WTC11 (cell line): ENCODE results near the gene CDCA7. TPM values are rescaled to one million over a fixed set of nuclear protein-coding genes. Genes with fewer than 3 reads are reported as not detected.

ENCODE experiments used
- ATAC-seq: fragments of 200-7000 bp; cut with Tn5 transposase; 2 replicates; pipeline ENCODE4 v1.10.0; 2021; ENCODE audit warnings: mild to moderate bottlenecking, moderate library complexity
- CTCF ChIA-PET: fragments of 300-600 bp; sonication (Branson Sonifier 250); formaldehyde crosslinking; loops from one replicate; lab custom pipeline; 2021; ENCODE audit warnings: antibody characterized with exemption; lab: Charles Lee
- POLR2A ChIA-PET: fragments of 350-600 bp; sonication (Branson Sonifier 250); formaldehyde crosslinking; loops from one replicate; lab custom pipeline; 2021; ENCODE audit warnings: antibody characterized with exemption; lab: Charles Lee
- DNase-seq: peaks from one replicate; pipeline ENCODE4 v3.0.0; 2021; ENCODE audit warnings: low spot score
- H3K27ac Mint-ChIP-seq: 2 replicates; pipeline ENCODE4 v1.8.0; 2021; ENCODE audit warnings: mixed read lengths
- H3K27me3 Mint-ChIP-seq: 2 replicates; pipeline ENCODE4 v1.8.0; 2021; ENCODE audit warnings: low read depth, mild to moderate bottlenecking, moderate library complexity, mixed read lengths
- H3K36me3 Mint-ChIP-seq: 2 replicates; pipeline ENCODE4 v1.8.0; 2021; ENCODE audit warnings: mixed read lengths
- H3K4me1 Mint-ChIP-seq: 2 replicates; pipeline ENCODE4 v1.8.0; 2022; ENCODE audit warnings: mixed read lengths
- H3K4me3 Mint-ChIP-seq: 2 replicates; pipeline ENCODE4 v1.8.0; 2021; ENCODE audit warnings: mild to moderate bottlenecking, moderate library complexity, mixed read lengths
- H3K9me3 Mint-ChIP-seq: 2 replicates; pipeline ENCODE4 v1.8.0; 2021; ENCODE audit warnings: mixed read lengths
- ATF1 ChIP-seq: sonication (generic); formaldehyde crosslinking; IDR thresholded peaks from 2 replicates; pipeline ENCODE4 v1.8.1; 2023; ENCODE audit warnings: mild to moderate bottlenecking, moderate library complexity, missing genetic modification reagents
- CREM ChIP-seq: sonication (generic); formaldehyde crosslinking; IDR thresholded peaks from 2 replicates; pipeline ENCODE4 v1.8.1; 2022; ENCODE audit warnings: mild to moderate bottlenecking, missing genetic modification reagents, moderate library complexity
- ESRRA ChIP-seq: sonication (generic); formaldehyde crosslinking; IDR thresholded peaks from 2 replicates; pipeline ENCODE4 v1.8.1; 2022; ENCODE audit warnings: mild to moderate bottlenecking, missing genetic modification reagents, borderline replicate concordance
- FOXP1 ChIP-seq: sonication (generic); formaldehyde crosslinking; IDR thresholded peaks from 2 replicates; pipeline ENCODE4 v1.8.0; 2022; ENCODE audit warnings: missing genetic modification reagents, mild to moderate bottlenecking, moderate library complexity, borderline replicate concordance
- GTF2I ChIP-seq: fragments of 250-450 bp; sonication (Bioruptor Pico); conservative IDR thresholded peaks from 2 replicates; pipeline ENCODE4 v1.4.0; 2021; ENCODE audit warnings: mild to moderate bottlenecking
- HMGA2 ChIP-seq: fragments of 250-450 bp; sonication (Bioruptor Pico); IDR thresholded peaks from 2 replicates; pipeline ENCODE4 v1.4.0; 2021; ENCODE audit warnings: mild to moderate bottlenecking, moderate library complexity
- IRF2 ChIP-seq: sonication (generic); formaldehyde crosslinking; IDR thresholded peaks from 2 replicates; pipeline ENCODE4 v1.8.0; 2022; ENCODE audit warnings: low read depth, missing genetic modification reagents, borderline replicate concordance
- SMAD4 ChIP-seq: sonication (generic); formaldehyde crosslinking; IDR thresholded peaks from 2 replicates; pipeline ENCODE4 v1.8.0; 2022; ENCODE audit warnings: mild to moderate bottlenecking, missing genetic modification reagents
- TCF7 ChIP-seq: sonication (generic); formaldehyde crosslinking; IDR thresholded peaks from 2 replicates; pipeline ENCODE4 v1.8.0; 2022; ENCODE audit warnings: mild to moderate bottlenecking, low read depth, missing genetic modification reagents, moderate library complexity
- TEAD4 ChIP-seq: sonication (generic); formaldehyde crosslinking; IDR thresholded peaks from 2 replicates; pipeline ENCODE4 v1.8.0; 2022; ENCODE audit warnings: mild to moderate bottlenecking, missing genetic modification reagents
- ZNF121 ChIP-seq: sonication (generic); formaldehyde crosslinking; IDR thresholded peaks from 2 replicates; pipeline ENCODE4 v1.8.0; 2023; ENCODE audit warnings: missing genetic modification reagents
- total RNA-seq: library from RNA; stranded (reverse); gene quantifications from 3 replicates; pipeline ENCODE4 v1.2.3, GENCODE V29; 2021
- TF ChIP-seq, protein P1 (sequence below): sonication (generic); formaldehyde crosslinking; IDR thresholded peaks from 2 replicates; pipeline ENCODE4 v1.8.0; 2023; ENCODE audit warnings: missing genetic modification reagents, mild to moderate bottlenecking, borderline replicate concordance
- TF ChIP-seq, protein P2 (sequence below): sonication (generic); formaldehyde crosslinking; IDR thresholded peaks from 2 replicates; pipeline ENCODE4 v1.8.1; 2022; ENCODE audit warnings: low read depth, mild to moderate bottlenecking, moderate library complexity, missing genetic modification reagents, borderline replicate concordance
- TF ChIP-seq, protein P3 (sequence below): sonication (generic); formaldehyde crosslinking; IDR thresholded peaks from 2 replicates; pipeline ENCODE4 v1.8.1; 2023; ENCODE audit warnings: mild to moderate bottlenecking, missing genetic modification reagents, moderate library complexity
- TF ChIP-seq, protein P4 (sequence below): sonication (generic); formaldehyde crosslinking; IDR thresholded peaks from 2 replicates; pipeline ENCODE4 v1.8.1; 2023; ENCODE audit warnings: mild to moderate bottlenecking, missing genetic modification reagents, borderline replicate concordance
- TF ChIP-seq, protein P5 (sequence below): fragments of 250-450 bp; sonication (Bioruptor Pico); IDR thresholded peaks from 2 replicates; pipeline ENCODE4 v1.9.0; 2021; ENCODE audit warnings: mild to moderate bottlenecking, borderline replicate concordance
- TF ChIP-seq, protein P6 (sequence below): fragments of 250-450 bp; sonication (Bioruptor Pico); IDR thresholded peaks from 2 replicates; pipeline ENCODE4 v1.8.0; 2021; ENCODE audit warnings: mild to moderate bottlenecking
- TF ChIP-seq, protein P7 (sequence below): sonication (generic); formaldehyde crosslinking; conservative IDR thresholded peaks from 2 replicates; pipeline ENCODE4 v1.8.1; 2022; ENCODE audit warnings: mild to moderate bottlenecking, missing genetic modification reagents

CDCA7 gene
- total RNA-seq, 1 experiment from 2014 or later: 79.7 TPM

DNA sequence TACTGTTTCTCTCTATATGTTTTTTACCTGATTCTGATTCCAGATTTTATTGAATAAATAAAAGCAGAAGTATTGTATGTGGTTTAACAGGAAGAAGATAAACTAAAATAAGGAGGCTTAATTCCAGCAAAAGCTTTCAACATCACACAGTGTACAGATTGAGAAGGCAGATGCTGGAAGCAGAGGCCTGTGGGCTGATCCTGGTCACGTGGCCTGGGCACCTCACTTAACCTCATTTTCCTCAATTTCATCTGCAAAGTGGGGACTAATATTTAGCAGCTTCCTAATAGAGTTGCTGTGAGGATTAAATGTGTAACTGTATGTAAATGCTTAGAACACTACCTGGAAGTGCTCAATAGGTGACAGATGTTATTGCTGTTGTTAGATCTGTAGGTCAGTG is 58.0 kb downstream of the CDCA7 start:
- Mint-ChIP-seq H3K27me3 (no peaks in the 10 kb centered on the region), H3K27ac (no peak overlapping the region), H3K4me3 (no peak overlapping the region), H3K9me3 (no peaks in the 10 kb centered on the region), H3K4me1 (peaks cover 18% of the 10 kb centered on the region), H3K36me3 (no peaks in the 10 kb centered on the region)
- no peak for DNase-seq
- ChIA-PET CTCF (interaction anchor here (1.0 to 1.7 kb wide), 3 partner anchors 10 to 155 kb away, joined by 4 to 7 read pairs (median 5); no protein-coding TSS in a partner anchor), POLR2A (no interaction called here)
- TF ChIP-seq ESRRA (CRISPR knock-in tag): no peak
- TF ChIP-seq, protein P1, sequence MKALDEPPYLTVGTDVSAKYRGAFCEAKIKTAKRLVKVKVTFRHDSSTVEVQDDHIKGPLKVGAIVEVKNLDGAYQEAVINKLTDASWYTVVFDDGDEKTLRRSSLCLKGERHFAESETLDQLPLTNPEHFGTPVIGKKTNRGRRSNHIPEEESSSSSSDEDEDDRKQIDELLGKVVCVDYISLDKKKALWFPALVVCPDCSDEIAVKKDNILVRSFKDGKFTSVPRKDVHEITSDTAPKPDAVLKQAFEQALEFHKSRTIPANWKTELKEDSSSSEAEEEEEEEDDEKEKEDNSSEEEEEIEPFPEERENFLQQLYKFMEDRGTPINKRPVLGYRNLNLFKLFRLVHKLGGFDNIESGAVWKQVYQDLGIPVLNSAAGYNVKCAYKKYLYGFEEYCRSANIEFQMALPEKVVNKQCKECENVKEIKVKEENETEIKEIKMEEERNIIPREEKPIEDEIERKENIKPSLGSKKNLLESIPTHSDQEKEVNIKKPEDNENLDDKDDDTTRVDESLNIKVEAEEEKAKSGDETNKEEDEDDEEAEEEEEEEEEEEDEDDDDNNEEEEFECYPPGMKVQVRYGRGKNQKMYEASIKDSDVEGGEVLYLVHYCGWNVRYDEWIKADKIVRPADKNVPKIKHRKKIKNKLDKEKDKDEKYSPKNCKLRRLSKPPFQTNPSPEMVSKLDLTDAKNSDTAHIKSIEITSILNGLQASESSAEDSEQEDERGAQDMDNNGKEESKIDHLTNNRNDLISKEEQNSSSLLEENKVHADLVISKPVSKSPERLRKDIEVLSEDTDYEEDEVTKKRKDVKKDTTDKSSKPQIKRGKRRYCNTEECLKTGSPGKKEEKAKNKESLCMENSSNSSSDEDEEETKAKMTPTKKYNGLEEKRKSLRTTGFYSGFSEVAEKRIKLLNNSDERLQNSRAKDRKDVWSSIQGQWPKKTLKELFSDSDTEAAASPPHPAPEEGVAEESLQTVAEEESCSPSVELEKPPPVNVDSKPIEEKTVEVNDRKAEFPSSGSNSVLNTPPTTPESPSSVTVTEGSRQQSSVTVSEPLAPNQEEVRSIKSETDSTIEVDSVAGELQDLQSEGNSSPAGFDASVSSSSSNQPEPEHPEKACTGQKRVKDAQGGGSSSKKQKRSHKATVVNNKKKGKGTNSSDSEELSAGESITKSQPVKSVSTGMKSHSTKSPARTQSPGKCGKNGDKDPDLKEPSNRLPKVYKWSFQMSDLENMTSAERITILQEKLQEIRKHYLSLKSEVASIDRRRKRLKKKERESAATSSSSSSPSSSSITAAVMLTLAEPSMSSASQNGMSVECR: no peak
- TF ChIP-seq FOXP1: no peak
- TF ChIP-seq ZNF121 (CRISPR knock-in tag): no peak
- TF ChIP-seq ATF1 (CRISPR knock-in tag): no peak
- TF ChIP-seq, protein P2, sequence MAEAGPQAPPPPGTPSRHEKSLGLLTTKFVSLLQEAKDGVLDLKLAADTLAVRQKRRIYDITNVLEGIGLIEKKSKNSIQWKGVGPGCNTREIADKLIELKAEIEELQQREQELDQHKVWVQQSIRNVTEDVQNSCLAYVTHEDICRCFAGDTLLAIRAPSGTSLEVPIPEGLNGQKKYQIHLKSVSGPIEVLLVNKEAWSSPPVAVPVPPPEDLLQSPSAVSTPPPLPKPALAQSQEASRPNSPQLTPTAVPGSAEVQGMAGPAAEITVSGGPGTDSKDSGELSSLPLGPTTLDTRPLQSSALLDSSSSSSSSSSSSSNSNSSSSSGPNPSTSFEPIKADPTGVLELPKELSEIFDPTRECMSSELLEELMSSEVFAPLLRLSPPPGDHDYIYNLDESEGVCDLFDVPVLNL (CRISPR knock-in tag): no peak
- ATAC-seq: no peak

DNA sequence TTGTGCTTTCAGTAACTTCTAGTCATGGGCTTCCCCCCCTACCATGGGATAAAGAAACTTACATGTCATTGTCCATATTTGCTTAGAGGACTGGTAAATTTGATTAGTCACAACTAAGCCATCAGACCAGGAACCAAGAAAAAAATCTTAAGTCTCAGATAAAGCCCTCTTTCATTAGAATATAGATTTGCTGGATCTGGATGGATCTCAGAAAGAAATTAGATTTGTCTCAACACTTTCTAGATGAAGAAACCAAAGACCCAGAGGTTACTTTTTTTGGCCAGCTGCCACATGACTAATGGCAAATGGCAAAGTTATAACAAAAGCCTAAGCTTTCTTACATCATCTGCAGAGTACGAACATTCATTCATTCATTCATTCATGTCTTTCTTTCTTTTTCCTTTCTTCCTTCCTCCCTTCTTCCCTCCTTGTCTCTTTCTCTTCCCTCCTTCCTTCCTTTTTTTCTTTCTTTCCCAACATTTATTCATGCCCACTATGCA is 60.2 kb downstream of the CDCA7 start:
- H3K27me3 Mint-ChIP-seq: no peaks in the 10 kb centered on the region
- CTCF ChIA-PET: interaction anchor here (1.6 to 2.3 kb wide), 2 partner anchors 12 to 14 kb away, joined by 7 read pairs; no protein-coding TSS in a partner anchor
- H3K27ac Mint-ChIP-seq: no peak overlapping the region
- H3K4me1 Mint-ChIP-seq: peaks cover 18% of the 10 kb centered on the region
- no peak for ATAC-seq
- no peaks in the 10 kb centered on the region for H3K9me3 Mint-ChIP-seq
- no peaks in the 10 kb centered on the region for H3K36me3 Mint-ChIP-seq
- no peak for DNase-seq
- H3K4me3 Mint-ChIP-seq: no peak overlapping the region
- POLR2A ChIA-PET: no interaction called here
- TF ChIP-seq, protein P3, sequence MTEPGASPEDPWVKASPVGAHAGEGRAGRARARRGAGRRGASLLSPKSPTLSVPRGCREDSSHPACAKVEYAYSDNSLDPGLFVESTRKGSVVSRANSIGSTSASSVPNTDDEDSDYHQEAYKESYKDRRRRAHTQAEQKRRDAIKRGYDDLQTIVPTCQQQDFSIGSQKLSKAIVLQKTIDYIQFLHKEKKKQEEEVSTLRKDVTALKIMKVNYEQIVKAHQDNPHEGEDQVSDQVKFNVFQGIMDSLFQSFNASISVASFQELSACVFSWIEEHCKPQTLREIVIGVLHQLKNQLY (CRISPR knock-in tag): no peak
- TF ChIP-seq TCF7 (CRISPR knock-in tag): no peak
- TF ChIP-seq CREM: no peak
- TF ChIP-seq, protein P4, sequence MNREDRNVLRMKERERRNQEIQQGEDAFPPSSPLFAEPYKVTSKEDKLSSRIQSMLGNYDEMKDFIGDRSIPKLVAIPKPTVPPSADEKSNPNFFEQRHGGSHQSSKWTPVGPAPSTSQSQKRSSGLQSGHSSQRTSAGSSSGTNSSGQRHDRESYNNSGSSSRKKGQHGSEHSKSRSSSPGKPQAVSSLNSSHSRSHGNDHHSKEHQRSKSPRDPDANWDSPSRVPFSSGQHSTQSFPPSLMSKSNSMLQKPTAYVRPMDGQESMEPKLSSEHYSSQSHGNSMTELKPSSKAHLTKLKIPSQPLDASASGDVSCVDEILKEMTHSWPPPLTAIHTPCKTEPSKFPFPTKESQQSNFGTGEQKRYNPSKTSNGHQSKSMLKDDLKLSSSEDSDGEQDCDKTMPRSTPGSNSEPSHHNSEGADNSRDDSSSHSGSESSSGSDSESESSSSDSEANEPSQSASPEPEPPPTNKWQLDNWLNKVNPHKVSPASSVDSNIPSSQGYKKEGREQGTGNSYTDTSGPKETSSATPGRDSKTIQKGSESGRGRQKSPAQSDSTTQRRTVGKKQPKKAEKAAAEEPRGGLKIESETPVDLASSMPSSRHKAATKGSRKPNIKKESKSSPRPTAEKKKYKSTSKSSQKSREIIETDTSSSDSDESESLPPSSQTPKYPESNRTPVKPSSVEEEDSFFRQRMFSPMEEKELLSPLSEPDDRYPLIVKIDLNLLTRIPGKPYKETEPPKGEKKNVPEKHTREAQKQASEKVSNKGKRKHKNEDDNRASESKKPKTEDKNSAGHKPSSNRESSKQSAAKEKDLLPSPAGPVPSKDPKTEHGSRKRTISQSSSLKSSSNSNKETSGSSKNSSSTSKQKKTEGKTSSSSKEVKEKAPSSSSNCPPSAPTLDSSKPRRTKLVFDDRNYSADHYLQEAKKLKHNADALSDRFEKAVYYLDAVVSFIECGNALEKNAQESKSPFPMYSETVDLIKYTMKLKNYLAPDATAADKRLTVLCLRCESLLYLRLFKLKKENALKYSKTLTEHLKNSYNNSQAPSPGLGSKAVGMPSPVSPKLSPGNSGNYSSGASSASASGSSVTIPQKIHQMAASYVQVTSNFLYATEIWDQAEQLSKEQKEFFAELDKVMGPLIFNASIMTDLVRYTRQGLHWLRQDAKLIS (CRISPR knock-in tag): no peak
- TF ChIP-seq, protein P5, sequence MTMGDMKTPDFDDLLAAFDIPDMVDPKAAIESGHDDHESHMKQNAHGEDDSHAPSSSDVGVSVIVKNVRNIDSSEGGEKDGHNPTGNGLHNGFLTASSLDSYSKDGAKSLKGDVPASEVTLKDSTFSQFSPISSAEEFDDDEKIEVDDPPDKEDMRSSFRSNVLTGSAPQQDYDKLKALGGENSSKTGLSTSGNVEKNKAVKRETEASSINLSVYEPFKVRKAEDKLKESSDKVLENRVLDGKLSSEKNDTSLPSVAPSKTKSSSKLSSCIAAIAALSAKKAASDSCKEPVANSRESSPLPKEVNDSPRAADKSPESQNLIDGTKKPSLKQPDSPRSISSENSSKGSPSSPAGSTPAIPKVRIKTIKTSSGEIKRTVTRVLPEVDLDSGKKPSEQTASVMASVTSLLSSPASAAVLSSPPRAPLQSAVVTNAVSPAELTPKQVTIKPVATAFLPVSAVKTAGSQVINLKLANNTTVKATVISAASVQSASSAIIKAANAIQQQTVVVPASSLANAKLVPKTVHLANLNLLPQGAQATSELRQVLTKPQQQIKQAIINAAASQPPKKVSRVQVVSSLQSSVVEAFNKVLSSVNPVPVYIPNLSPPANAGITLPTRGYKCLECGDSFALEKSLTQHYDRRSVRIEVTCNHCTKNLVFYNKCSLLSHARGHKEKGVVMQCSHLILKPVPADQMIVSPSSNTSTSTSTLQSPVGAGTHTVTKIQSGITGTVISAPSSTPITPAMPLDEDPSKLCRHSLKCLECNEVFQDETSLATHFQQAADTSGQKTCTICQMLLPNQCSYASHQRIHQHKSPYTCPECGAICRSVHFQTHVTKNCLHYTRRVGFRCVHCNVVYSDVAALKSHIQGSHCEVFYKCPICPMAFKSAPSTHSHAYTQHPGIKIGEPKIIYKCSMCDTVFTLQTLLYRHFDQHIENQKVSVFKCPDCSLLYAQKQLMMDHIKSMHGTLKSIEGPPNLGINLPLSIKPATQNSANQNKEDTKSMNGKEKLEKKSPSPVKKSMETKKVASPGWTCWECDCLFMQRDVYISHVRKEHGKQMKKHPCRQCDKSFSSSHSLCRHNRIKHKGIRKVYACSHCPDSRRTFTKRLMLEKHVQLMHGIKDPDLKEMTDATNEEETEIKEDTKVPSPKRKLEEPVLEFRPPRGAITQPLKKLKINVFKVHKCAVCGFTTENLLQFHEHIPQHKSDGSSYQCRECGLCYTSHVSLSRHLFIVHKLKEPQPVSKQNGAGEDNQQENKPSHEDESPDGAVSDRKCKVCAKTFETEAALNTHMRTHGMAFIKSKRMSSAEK (CRISPR knock-in tag): no peak
- TF ChIP-seq IRF2: no peak
- no peak for TF ChIP-seq TEAD4 (CRISPR knock-in tag)
- no peak for TF ChIP-seq GTF2I (CRISPR knock-in tag)
- TF ChIP-seq, protein P6, sequence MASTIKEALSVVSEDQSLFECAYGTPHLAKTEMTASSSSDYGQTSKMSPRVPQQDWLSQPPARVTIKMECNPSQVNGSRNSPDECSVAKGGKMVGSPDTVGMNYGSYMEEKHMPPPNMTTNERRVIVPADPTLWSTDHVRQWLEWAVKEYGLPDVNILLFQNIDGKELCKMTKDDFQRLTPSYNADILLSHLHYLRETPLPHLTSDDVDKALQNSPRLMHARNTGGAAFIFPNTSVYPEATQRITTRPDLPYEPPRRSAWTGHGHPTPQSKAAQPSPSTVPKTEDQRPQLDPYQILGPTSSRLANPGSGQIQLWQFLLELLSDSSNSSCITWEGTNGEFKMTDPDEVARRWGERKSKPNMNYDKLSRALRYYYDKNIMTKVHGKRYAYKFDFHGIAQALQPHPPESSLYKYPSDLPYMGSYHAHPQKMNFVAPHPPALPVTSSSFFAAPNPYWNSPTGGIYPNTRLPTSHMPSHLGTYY (CRISPR knock-in tag): no peak
- TF ChIP-seq, protein P7, sequence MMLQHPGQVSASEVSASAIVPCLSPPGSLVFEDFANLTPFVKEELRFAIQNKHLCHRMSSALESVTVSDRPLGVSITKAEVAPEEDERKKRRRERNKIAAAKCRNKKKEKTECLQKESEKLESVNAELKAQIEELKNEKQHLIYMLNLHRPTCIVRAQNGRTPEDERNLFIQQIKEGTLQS: no peak
- TF ChIP-seq SMAD4 (CRISPR knock-in tag): no peak
- no peak for TF ChIP-seq HMGA2 (CRISPR knock-in tag)
